Cardiac ventricle fibroblast (primary cell): Measurements from ENCODE around the gene BAIAP2L1. TPM values are rescaled to one million over a fixed set of nuclear protein-coding genes. Genes with fewer than 3 reads are reported as not detected.

Experiments used
- total RNA-seq: library from RNA; depleted of rRNA; stranded (reverse); fragments of >200 nt; gene quantifications from 2 replicates; pipeline ENCODE4 v1.2.3, GENCODE V29; 2015

BAIAP2L1 gene, protein sequence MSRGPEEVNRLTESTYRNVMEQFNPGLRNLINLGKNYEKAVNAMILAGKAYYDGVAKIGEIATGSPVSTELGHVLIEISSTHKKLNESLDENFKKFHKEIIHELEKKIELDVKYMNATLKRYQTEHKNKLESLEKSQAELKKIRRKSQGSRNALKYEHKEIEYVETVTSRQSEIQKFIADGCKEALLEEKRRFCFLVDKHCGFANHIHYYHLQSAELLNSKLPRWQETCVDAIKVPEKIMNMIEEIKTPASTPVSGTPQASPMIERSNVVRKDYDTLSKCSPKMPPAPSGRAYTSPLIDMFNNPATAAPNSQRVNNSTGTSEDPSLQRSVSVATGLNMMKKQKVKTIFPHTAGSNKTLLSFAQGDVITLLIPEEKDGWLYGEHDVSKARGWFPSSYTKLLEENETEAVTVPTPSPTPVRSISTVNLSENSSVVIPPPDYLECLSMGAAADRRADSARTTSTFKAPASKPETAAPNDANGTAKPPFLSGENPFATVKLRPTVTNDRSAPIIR
- 1.6 and 4.4 TPM in 2 replicates for total RNA-seq

GRCh38 chr7:98400542-98401340 lies at the start of gene BAIAP2L1:
BAIAP2L1 (minus strand) TSS chr7:98401090; CDS start chr7:98400852, 238 bp downstream.

DNA sequence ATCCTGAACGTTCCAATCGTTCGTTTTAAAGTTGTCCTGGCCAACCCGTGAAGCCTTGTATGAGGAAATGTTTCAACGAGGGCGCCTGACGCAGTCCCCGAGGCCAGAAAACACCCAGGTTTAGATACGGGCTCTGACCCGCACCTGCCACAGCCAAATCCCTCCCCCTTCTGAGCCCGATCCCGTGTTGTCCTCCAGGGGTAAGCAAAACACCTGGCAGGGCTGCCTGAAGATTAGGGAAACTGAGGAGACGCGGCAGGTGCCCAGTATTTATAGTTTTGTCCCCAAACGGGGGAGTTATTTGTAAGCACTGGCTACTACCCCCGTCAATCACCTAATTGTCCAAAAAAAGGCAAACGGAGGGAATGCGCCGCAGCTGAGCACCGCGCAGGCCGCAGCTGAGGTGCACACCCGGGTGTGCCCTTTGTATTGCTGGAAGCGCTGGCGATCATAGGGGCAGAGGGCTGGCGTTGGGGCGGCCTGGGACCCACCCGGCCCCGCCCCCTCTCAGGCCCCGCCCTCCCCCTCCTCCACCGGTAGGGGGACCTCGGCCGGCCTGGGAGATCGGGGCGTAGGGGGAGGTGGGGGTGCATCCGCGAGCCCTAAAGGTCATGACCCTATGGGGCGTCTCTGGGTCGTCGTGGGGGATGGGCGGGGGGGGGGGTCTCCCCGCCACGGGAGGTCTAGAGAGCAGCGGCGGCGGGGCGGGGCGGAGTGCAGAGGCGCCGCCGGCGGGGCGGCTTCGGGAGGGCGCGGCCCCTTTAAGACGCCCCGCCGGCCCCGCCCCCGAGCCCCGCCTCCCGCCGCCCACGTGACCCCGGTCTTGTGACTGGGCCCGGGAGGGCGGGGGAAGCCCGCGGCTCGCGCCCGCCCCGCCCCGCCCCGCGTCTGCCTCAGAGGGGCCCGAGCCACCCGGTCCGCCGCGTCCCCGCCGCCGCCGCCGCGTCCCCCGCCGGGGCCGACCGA lies 119.8 kb downstream of the BAIAP2L1 start, which contains the start of gene BRI3:
Gene BRI3 (plus strand): TSS at position 896 of the 966 bp plus-strand sequence. CDS start 110 bp downstream, outside the sequence.

DNA sequence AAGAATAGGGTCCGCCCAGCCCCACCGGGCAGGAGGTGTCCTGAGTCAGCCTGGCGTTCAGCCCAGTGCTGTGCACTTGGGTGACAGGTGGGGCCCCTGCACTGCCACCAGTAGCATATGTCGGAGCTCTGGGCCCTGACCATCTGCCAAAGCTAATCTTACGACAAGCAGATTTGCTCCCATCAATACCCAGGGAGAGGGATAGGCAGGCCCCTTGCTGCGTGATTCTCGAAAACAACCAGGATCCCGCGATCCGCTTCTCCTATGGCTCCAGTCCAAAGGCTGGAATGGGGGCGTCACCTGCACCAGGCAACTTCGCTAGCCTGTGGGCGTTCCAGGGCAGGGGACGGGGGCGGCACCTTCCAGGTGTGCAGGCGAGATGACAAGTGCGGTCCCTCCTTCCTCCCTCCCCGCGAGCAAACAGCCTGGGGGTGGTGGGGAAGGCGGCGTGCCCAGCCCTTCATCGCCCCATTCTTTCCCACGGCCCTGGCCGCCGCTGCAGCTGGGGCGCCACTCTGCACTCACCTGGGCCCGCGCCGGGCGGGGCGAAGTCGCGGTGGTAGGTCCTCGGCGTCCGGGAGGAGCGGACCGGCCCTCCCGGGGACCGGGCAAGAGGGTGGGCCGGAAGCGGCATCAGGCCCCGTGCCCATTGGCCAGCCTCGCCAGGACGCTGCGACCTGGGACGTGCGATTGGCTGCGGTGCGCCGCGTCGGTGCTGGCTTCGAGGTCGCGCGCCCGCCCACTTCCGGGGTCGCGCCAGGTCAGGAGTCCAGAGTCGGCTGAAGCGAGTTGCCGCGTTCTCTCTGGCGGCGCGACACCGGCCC lies 149.1 kb downstream of the BAIAP2L1 start, which contains the start of gene TECPR1:
Gene TECPR1 (minus strand): TSS at position 632 of the 824 bp plus-strand sequence. CDS start 6,086 bp downstream, outside the sequence.

Other genes with a start within 250 kb of the BAIAP2L1 start
- gene BHLHA15, start 189.7 kb downstream of the BAIAP2L1 start, total RNA-seq = not detected in 2 replicates
- gene TECPR1, start 148.9 kb downstream of the BAIAP2L1 start, total RNA-seq = 17.6 and 18.8 TPM in 2 replicates
- gene BRI3, start 119.4 kb downstream of the BAIAP2L1 start, total RNA-seq = 52.4 and 61.9 TPM in 2 replicates
- 114 and 130 TPM in 2 replicates for gene NPTX2, start 216.2 kb upstream of the BAIAP2L1 start, total RNA-seq